A204.1 (cell line): Measurements from ENCODE around the gene GNAS.

Experiments
- FAIRE-seq: peaks from 2 replicates; lab custom pipeline; 2012; peaks lifted over from hg19 to GRCh38; lab: Jason Lieb, UNC

Gene GNAS

GRCh38 chr20:58854638-58855471 is 2.3 kb downstream of the GNAS start:
- FAIRE-seq, result no peak

- FAIRE-seq, result no peak
Observed at GRCh38 chr20:58855506-58856389, 3.2 kb downstream of the GNAS start.

DNA sequence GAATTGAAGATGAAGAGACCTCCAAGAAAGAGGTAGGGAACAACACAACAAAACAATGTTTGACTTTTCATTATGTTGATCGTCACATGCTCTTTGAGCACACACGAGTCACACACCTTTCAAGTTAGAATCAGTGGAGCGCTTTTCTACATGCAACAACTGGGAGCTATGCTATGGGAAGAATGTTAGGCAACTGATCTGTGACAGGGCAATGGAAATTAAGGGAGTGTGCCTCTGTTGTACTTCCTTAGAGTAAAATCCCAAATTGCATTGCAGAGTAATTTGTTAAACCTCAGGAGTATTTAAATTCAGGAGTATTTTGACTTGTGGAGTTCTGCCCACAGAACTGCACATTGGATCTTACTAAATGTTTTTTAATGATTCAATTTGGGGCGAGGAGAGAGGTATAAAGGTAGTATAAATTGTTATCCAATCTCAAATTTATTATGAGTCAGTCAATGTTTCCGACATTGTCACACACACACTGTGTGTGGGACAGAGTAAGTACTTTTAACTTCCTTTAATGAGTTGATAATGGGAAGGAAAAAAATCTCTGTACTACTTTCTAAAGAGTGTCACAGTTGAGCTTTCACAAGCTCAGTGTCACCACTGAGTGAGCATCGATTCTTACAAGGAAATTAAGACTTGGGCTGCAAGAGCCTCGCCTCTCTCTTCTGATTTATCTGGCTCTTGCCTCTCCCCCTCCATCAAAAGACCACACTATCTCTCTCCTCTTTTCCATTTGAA is 10.7 kb downstream of the GNAS start:
- FAIRE-seq, result no peak

GRCh38 chr20:58864346-58864745 is 11.8 kb downstream of the GNAS start:
- FAIRE-seq, result no peak

DNA sequence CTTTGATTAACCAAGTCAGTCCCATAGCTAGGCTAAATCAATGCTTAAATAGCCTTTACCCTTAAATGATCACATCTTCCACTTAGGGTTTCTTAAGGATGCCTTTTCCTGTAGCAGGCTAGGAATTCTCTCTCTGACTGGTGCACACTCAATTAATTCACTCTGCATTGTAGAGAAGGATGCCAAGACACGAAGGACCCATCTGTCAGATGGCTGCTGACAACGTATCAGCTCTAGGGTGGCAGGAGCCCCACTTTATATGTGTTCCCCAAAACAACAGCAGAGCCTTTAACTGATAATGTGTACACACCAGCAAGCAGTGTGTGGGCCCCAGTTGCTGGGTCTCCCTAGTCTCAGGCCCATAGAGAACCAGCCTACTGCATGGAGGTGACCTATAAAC is 13.3 kb downstream of the GNAS start:
- FAIRE-seq, result no peak

DNA sequence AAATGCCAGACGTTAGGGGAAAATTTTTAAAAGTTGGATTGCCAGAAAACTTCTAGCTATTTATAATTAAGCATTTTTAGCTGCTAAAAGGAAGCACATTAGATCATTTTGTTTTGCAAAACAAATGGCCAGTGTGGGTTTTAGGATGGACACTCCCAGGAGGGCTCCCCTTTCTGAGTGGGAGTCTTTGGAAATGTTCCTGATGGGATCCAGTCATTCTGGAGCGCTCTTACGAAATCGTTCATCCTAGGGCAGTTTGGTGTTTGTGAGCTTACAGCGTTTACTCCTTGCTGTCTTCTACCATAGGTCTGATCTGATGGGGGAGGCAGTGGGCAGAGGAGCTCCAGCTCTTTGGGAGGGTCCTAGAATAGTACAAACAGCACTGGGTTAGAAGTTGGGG is 14.7 kb downstream of the GNAS start:
- no peak for FAIRE-seq

DNA sequence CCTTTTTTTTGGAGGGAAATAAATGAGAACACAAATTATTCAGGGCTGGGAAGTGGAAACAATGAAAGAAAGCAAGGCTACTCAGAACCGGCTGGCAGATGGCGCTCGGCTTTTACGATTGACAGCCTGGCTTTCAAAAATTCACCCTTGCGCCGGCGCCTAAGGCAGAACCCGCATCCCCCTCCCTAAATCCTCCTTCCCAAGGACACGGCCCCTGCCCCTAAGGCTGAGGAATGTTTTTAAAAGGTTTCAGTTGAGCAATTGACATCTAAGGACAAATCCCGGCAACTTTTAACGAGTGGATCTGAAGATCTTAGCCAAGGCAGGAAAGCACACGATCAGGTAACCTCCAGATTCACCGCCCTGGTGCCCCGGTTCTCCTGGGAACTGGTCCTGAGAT is 16.3 kb downstream of the GNAS start:
- FAIRE-seq, result no peak

- no peak for FAIRE-seq
Observed at GRCh38 chr20:58869662-58870227, 17.2 kb downstream of the GNAS start.

GRCh38 chr20:58870293-58871014 is 17.9 kb downstream of the GNAS start:
- FAIRE-seq, result no peak

DNA sequence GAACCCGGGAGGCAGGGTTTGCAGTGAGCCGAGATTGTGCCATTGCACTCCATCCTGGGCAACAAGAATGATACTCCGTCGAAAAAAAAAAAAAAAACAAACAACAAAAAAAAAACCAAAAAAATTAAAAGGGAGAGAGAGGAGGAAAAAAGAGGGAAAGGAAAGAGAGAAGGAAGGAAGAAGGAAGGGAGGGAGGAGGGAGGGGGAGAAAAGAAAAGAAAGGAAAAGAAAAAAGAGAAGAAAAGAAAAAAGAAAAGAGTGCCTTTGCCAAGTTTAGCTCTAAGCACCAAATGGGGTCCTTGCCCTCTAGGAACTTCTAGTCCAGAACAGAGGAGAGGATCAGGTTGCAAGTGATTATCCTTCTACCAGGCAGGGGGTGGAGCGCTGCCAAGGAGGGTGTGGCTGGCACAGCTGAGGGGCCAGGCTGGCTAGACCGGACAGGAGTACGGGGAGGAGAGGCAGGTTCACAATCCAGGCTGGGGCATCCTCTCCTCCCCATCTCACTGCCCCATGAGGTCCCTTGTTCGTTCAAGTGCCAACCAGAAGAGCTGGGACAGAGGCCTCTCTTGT is 19.1 kb downstream of the GNAS start:
- no peak for FAIRE-seq

GRCh38 chr20:58874469-58874868 is 22.0 kb downstream of the GNAS start:
- no peak for FAIRE-seq

GRCh38 chr20:58875111-58875510 is 22.6 kb downstream of the GNAS start:
- no peak for FAIRE-seq

DNA sequence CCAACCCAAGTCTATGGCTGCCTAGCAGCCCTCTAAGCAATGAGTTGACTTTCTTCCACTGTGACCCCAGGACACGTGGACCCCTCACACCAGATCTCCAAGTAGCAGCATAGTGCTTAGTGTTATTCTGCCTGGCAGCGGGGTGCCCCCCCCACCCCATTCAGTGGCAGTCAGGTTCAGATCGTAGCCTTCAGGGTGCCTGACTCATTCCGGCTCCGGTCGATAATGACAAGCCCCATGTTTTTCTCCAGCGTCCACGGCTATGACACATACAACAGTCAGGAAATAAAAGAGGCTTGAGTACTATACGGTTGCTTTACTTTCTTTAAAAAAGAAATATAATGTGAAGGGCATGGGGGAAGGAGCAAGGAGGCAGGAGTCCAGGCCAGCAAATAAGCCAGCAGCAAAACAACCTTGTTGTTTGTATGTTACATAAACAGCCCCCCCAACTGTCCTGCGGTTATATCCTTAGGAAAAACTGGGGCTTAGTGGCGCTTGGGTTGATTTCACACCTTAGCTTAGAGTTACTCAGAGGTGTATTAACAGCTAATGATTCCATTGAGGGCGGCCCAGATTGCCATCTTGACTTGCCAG is 23.1 kb downstream of the GNAS start:
- no peak for FAIRE-seq

DNA sequence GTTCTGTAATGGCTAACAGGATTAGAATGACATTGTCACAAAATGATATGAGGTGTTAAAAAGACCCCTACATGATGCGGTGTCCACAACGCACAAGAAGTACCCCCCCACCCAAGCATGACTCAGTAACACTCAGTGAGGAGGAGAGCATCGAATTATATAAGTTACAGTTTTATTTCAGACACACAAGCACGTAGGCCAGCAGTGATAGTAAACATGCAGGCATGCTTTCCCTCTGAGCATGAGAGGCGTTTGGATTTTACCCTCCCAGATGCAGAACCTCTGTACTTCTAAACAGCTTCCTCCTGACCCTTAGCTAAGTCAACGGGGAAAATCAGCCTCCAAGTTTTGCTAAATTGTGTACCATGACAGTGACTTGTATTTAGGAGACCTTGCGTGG is 23.9 kb downstream of the GNAS start:
- no peak for FAIRE-seq

GRCh38 chr20:58877050-58877975 is 24.8 kb downstream of the GNAS start:
- FAIRE-seq, result no peak

GRCh38 chr20:58877976-58878360 is 25.5 kb downstream of the GNAS start:
- no peak for FAIRE-seq

GRCh38 chr20:58878399-58878798 is 25.9 kb downstream of the GNAS start:
- FAIRE-seq, result no peak

DNA sequence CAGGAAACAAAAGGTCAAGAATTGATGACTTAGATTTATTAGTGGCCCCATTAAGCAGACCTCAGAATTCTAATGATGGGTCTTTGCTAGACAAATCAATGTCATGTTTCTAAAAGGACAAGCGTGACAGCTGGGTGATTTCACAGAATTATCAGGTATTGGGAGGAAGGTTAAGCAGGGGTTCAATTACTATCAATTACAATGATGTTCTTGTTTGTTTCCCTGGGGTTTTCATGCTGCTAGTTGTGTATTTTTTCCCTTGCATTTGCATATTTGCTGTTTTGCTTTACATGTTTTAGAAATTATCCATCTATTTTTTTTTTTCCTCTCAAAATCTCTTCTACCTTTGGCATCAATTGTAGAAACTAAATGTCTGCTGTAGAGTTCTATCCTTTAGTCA is 27.9 kb downstream of the GNAS start:
- no peak for FAIRE-seq

DNA sequence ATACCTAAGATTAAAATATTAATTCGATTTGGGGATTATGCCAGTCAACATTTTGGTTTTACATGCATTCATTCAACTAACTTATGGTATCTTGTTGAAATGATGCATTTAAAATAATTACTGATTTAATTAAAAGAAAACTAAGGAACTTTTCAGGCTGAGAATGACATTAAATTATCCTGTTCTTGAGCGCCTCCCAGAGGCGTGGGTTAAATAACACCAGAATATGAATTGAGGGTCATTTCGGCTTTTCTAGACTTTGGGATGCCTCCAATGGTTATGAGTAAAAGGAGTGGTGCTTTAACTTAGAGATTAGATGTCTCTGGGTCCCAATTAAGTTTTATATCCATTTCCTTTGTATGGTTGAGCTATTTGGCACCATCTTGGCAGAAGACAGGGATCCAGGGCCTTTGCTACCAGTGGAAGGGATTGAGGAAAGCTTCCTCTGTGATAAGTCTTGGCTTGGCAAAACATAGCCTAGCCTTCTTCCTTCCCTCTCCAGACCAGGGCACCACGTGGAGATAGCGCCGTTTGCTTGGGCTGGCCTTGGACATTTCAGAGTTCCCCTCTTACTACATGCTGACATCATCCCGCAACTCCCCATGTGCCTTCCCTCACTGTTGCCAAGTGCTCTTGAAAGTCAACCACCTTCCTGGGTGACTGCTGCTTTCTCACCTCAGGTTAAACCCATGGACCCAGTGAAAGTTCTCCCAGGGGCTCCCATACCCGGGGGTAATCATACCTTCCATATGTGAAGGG is 28.7 kb downstream of the GNAS start:
- FAIRE-seq, result no peak
